GM18511 (cell line): ENCODE data around the gene NDUFB7.
"Not testable (repeated sequence)": the region's sequence is repeated elsewhere in the genome, so short reads cannot be mapped to it uniquely, and the experiment has no call there.

Source experiments
- ATAC-seq: cut with Tn5 transposase; IDR thresholded peaks from one replicate; pipeline ENCODE4 v1.9.1; 2021; ENCODE audit warnings: mild to moderate bottlenecking, moderate library complexity; ENCODE audit not compliant: unreplicated experiment

Gene NDUFB7

DNA sequence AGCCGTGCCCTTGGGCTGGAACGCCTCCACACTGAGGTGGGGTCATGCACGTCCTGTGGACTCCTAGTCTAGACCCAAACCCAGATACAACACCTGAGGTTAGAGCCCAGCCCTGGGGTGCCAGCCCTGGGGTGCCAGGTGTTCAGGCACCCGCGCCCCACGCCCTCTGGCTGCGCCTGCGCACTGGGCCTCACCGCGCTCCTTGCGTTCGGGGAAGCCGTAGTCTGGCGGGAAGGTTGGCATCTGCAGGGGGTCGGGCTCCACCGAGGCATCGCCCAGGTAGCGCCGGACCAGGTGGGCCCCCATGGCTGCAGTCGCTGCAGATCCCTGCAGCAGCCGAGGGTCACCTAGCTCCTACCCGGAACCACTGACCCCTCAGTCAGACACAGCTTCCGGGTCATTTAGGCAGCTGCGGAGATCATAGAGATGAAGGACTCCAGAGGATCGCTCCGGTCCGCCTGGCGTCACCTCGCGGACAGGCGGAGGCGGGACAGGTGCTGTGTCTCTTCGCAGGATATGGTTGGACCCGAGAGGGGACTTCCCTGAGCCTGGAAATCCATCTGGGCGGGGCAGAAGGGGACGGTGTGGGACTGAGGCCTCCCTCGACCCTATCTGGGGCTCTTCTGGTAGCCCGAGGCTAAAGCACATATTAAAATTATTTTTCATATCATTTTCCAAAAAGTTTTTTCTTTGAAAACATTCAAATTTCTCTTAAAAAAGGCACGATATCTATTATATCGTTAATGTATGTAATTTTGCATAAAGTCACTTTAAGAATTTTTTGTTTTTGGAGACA is at the start of gene NDUFB7:
Gene NDUFB7, minus strand, starts transcription at position 372 of the 796 bp plus-strand sequence. Its CDS starts 66 bp downstream, at position 306.
- peak; percentile 91 for ATAC-seq

DNA sequence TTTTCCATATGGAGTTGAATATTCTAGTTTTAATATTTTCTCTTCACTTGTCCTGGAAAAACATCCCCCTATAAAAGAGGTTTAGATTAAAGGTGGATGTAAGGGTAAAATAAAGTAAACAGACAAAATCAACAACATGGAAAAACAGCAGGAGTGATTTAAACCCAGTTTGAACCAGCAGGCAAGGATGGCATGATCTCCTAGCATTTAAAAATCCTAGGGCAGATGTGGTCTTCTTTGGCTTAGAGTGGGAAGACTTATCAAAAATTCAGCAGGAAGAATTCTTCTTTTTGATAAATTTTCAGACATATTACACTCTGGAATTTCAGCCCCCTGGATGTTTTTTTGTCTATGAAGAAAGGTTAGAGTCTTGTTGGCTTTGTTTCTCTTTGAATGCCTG is 47.5 kb upstream of the NDUFB7 start:
- no peak for ATAC-seq

DNA sequence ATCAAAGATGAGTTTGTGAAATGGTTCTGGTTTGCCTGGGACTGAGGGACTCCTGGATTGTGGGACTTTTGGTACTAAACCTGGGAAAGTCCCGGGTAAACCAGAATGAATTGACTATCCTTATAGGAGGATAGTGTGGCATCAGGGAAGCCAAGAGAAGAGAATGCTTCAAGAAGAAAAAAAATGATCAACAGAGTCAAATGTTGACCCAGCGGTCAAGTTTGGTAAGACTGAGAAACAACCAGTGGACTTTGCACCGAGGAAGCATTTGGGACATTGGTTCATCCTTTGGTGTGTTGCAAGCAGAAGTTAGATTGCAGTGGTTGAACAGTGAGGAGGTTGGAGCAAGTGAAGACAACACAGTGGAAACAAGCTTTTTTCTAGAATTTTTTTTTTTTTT is 44.5 kb upstream of the NDUFB7 start:
- ATAC-seq, result no peak

DNA sequence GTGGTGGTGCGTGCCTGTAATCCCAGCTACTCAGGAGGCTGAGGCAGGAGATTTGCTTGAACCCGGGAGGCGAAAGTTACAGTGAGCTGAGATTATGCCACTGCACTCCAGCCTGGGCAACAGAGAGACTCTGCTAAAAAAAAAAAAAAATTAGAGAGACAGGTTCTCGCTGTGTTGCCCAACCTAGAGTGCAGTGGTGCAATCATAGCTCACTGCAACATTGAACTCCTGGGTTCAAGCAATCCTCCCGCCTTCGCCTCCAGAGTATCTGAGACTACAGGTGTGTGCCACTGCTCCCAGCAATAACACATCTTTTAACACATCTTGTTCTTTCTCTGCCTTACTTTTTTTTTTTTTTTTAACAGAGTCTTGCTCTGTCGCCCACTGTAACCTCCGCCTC is 43.8 kb upstream of the NDUFB7 start:
- no peak for ATAC-seq

DNA sequence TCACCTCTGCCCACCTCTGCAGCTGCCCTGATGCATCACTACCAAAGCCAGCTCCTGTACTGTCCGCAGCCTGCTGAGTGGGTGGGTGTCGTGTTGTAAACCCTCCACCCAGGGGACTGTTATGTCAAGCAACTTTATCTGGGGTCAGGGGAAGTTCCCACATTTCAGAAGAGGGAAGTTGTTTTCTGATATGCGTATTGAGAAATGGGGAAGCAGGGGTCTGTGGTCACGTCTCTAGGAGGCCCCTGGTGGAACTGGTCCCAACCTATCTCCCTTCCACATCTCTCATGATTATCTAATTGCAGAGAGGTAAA is 42.2 kb upstream of the NDUFB7 start:
- peak; percentile 50 for ATAC-seq

DNA sequence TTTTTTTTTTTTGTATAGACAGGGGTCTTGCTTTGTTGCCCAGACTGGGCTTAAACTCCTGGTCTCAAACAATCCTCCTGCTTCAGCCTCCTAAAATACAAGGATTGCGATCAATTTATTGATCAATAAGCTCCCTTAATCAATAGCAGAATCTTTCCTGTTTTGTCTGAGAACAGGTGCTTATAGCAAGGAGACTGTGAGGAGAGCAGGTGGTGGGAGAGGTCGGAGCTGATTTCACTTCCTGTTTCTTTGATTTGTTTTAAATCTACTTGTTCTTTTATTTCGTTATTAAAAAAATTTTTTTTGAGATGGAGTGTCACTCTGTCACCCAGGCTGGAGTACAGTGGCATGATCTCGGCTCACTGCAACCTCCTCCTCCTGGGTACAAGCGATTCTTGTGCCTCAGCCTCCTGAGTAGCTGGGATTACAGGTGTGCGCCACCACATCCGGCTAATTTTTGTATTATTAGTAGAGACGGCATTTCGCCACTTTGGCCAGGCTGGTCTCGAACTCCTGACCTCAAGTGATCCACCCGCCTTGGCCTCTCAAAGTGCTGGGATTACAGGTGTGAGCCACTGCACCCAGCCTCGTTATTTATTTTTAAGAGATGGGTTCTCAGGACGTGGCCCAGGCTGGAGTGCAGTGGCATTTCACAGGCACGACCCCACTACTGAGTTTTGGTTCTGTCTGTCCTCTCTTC is 41.7 kb upstream of the NDUFB7 start:
- peak; percentile 16 for ATAC-seq

DNA sequence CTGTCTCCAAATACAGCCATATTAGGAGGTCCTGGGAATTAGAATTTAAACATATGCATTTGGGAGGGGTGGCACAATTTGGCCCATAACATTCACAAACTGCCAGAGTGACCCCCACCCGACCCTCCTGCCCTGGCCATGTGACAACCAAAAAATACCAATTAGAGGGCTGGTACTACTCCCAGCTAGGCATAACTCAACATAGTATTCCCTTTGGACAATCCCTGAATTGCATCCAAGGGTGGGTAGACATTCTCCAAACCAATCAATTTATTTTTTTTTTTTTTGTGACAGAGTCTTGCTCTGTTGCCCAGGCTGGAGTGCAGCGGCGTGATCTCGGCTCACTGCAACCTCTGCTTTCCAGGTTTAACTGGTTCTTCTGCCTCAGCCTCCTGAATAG is 40.8 kb upstream of the NDUFB7 start:
- ATAC-seq, result no peak

DNA sequence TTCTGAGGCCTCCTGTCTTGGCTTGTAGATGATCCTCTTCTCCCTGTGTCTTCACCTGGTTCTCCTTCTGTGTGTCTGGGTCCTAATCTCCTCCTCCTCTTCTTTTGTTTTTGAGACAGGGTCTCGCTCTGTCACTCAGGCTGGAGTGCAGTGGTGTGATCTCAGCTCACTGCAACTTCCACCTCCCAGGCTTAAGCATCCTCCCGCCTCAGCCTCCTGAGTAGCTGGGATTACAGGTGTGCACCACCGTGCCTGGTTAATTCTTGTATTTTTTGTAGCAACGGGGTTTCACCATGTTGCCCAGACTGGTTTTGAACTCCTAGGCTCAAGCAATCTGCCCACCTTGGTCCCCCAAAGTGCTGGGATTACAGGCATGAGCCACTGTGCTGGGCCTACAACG is 40.4 kb upstream of the NDUFB7 start:
- not testable (repeated sequence) for ATAC-seq

DNA sequence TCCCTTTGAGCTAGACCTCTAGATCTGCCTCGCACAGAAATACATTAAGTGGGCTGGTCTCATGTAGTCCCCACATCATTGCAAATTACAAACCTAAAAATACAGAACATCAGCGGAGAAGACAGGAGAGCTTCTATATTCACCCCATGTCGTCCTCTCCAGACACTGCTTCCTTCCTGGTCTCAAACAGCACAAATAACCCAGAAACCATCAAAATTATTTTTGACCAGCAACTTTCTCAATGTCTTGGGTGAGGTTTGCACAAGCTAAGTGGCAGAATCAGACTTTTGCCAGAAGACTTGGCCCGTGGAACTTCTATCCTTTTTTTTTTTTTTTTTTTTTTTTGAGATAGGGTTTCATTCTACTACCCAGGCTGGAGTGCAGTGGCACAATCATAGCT is 39.2 kb upstream of the NDUFB7 start:
- no peak for ATAC-seq

DNA sequence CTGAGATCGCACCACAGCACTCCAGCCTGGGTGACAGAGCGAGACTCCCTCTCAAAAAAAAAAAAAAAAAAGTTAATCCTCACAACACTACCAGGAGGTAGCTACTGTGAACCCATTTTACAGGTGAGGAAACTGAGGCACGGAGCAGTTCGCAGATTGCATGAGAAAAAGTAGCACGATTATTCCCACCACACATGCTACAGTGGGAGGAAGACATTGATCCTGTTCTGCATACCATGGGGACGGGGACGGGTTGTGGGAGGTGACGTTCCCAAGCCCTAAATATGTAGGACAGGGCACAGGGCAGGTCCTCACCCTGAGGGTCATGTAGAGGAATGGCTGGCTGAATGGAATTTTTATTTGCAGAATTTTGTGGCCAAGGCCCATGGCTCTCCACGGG is 34.8 kb upstream of the NDUFB7 start:
- ATAC-seq, result no peak

DNA sequence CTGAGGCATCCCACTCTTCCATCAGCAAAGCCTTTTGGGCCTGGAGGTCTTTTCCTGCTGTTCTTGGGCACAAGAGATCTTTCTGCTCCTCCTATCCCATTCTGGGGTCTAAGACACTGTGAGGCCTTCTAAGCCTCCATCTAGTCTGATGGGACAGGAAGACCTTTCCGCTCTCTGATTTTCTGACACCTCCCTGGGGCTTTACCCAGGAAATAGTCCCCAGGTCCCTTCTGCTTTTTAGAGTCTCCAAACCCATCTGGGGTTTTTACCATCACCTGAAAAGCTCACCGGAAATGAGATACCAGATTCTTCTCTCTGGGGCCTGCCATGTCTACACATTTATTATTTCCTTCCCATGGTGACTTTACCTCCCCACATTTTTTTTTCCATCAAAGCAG is 32.1 kb upstream of the NDUFB7 start:
- peak; percentile 68 for ATAC-seq

DNA sequence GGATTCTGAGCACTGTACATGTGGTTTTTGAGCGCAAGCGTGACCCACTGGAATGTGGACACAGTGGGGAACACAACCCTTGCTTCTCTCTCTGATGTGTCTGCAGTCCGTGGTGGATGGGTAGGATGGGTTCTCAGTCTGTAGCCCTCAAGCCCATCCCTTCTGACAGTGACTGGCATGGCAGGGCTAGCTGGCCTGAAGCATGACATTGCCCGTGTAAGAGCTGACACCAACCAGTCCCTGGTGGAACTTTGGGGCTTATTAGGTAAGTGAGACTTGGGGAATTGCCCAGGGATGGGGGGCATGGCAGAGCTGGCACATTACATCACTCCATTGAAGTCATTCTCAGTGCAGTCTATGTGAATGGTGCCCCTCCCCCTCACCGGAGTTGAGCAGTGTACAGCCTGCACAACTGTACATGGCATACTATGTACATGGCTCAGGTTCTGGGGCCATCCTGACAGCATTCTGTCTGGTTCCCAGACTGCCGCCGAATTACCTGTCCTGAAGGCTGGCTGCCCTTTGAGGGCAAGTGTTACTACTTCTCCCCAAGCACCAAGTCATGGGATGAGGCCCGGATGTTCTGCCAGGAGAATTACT is 27.8 kb upstream of the NDUFB7 start:
- no peak for ATAC-seq

DNA sequence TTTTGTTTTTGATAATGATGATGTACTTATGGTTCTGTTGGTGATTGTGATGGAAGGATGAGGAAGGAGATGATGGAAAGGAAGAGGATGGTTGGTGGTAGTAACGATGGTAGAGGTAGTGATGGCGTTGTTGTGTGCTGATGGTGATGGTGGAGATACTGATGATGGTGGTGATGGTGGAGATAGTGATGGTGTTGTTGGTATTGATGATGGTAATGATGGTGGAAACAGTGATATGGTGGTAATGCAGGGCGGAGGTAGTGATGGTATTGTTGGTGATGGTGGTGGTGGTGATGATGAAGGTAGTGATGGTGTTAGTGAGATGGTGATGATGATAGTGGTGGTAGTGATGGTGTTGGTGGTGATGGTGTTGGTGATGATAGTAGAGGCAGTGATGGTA is 23.7 kb upstream of the NDUFB7 start:
- no peak for ATAC-seq

DNA sequence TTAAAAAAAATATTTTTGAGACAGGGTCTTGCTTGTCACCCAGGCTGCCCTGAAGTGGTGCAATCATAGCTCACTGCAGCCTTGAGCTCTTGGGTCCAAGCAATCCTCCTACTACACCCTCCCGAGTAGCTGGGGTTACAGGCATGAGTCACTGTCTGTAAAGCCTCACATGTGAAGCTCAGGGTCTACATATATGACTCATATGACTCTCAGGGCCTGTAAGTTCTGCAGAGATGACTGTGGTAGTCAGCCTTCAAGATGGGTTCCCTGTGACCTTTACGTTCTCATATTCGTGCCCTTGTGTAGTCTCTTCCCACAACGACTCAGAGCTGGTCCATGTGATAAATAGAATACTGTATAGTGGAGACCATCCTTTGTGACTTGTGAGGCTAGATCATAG is 17.6 kb upstream of the NDUFB7 start:
- ATAC-seq, result not testable (repeated sequence)

DNA sequence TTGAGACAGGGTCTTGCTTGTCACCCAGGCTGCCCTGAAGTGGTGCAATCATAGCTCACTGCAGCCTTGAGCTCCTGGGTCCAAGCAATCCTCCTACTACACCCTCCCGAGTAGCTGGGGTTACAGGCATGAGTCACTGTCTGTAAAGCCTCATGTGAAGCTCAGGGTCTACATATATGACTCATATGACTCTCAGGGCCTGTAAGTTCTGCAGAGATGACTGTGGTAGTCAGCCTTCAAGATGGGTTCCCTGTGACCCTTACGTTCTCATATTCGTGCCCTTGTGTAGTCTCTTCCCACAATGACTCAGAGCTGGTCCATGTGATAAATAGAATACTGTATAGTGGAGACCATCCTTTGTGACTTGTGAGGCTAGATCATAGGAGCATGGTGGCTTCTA is 13.3 kb upstream of the NDUFB7 start:
- ATAC-seq, result peak; percentile 82

DNA sequence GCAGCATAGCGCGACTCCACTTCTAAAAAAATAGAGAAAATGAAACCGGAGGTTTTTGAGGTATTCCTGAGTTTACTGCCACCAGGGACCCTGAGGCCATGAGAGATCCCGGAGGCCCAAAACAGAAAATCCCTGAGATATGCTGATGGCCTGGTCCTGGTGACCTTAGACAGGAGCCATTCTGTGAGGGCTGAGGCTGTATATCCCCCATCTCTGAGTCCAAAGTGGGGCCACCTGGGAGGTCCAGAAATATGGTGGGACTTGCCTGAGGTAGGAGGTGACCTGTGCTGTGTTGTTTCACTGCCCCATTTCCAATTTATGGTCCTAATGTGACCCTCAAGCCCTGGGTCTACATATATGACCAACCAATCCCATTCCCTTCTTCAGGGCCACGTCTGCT is 12.5 kb upstream of the NDUFB7 start:
- ATAC-seq, result not testable (repeated sequence)

DNA sequence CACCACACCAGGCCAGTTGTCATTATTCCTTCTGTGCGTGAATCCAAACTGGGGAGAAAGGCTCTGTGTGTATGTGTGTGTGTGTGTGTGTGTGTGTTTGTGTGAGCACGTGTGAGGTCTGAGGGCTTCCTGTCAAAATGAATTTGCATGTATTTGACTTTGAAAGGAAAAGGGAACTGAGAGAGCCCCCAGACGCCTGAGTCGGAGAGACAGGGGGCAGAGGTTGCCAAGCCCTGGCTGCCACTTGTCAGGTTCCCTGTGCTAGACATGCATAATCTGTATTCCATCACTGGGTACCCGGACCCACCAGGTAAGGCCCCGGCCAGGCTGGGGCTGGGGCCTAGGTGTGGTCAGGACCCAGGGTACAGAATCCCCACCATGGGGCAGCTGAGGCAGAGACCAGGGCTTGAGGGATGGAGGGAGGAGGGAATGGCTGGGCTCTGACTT is 11.1 kb upstream of the NDUFB7 start, which contains the start of gene CLEC17A:
Gene CLEC17A, plus strand, starts transcription at position 191 of the 447 bp plus-strand sequence. Its CDS starts 77 bp downstream, at position 268.
- ATAC-seq, result no peak

DNA sequence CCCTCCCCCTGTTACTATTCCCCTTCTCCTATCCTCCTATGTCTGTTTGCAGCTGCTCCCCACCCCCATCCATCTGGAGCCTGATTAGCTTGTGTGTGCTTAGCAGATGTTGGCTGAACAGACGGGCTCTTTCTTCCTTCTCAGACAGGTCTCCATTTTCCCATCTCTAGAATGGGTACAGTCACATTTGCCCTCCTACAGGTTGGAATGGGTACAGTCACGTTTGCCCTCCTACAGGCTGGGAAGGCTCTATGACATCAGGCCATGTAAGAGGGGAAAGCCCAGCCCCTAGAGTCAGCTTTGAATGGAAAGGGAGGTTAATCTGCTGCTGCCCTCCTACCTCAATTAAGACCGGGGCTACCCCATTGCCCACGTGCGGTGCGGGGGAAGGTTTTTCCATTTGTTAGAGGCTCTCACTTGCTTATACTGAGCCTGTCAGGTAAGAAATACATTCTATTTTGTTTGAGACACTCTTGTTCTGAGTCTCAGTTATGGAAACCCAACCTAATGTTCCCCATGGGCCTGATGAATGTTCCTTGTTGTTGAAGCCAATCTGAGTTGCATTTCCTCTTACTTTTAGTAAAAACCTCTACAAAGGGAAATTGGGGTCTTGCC is 8.9 kb upstream of the NDUFB7 start:
- no peak for ATAC-seq

DNA sequence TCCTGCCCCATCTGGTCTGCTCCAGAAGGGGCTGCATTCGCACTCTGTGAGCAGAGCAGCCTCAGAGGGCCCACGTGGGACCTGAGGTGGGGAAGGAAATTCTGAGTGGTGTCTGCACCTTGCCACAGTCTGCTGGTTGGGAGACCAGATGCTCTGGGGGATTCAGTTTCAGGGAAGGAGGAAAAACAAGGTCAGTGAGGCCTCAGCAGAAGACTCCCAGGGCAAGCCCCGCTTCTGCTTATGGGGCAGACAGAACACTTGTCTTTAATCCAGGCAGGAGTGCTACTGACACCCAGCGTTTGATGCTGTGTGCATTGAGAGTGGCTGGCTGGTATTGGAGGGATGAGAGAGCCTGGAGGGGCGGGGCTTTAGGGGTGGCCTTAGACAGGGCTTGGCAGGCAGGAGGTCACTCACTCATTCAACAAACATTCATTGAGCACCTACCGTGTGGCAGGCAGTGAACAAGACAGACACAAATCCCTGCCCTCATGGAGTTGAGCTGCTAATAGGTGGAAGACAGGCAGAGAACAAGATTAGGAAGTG is 6.1 kb upstream of the NDUFB7 start:
- no peak for ATAC-seq

DNA sequence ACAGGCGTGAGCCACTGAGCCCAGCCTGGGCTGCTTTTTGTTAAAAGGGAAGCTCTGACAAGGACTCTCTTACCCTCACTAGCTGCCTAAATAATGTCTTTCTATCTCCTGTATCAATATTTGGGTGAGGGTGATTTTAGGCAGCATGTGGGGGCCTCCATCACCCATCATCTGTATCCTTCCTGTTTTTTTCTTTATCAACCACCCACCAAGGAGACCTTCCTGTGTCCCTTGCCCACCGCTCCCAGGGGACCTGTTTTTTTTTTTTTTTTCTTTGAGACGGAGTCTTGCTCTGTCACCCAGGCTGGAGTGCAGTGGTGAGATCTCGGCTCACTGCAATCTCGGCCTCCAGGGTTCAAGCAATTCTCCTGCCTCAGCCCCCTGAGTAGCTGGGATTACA is 5.4 kb upstream of the NDUFB7 start:
- no peak for ATAC-seq

DNA sequence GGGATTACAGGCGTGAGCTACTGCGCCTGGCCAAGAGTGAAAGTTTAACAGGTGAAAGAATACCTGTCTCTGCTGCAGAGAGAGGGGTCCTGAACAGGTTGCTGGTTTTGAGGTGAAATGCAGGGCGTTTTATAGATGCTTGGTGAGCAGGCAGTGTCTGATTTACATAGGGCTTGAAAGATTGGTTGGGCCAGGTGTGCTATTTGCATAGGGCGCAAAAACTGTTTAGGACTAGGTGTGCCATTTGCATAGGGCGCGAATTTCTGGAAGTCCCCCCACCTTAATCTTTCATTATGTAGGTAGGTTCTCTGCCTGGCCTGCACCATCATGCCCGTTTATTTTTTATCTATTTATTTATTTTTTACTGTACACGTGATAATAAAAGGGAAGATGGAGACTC is 4.5 kb upstream of the NDUFB7 start:
- no peak for ATAC-seq
